ENCODE results near the gene AOAH.
"Not testable (repeated sequence)": the region's sequence is repeated elsewhere in the genome, so short reads cannot be mapped to it uniquely, and the experiment has no call there.

The AOAH gene

GRCh38 chr7:36474283-36475010 is 249.8 kb downstream of the AOAH start:
- Histone ChIP-seq H3K9me3 (no peaks in the 10 kb centered on the region), H3K27ac (no peak overlapping the region), H3K27me3 (no peaks in the 10 kb centered on the region), H3K4me1 (ENCODE audit: control insufficient read depth in 1 of 2, insufficient read depth in 1 of 2, low read depth in 1 of 2, low read length in 1 of 2) (no peaks in the 10 kb centered on the region), H3K36me3 (no peaks in the 10 kb centered on the region), H3K4me3 (ENCODE audit: low read depth in 1 of 2, low read length in 1 of 2) (no peak overlapping the region)
- TF ChIP-seq CTCF (IDR thresholded peaks at IDR 0.05) = no peak

- Histone ChIP-seq H3K27ac (no peak overlapping the region), H3K9me3 (no peaks in the 10 kb centered on the region), H3K27me3 (no peaks in the 10 kb centered on the region)
These were observed 250.6 kb downstream of the AOAH start for GRCh38 chr7:36473454-36474282.

GRCh38 chr7:36472141-36472729 is 252.1 kb downstream of the AOAH start:
- Histone ChIP-seq H3K4me1 (ENCODE audit: control insufficient read depth in 1 of 2, insufficient read depth in 1 of 2, low read depth in 1 of 2, low read length in 1 of 2) (no peaks in the 10 kb centered on the region), H3K4me3 (ENCODE audit: low read depth in 1 of 2, low read length in 1 of 2) (no peak overlapping the region), H3K27ac (no peak overlapping the region), H3K27me3 (no peaks in the 10 kb centered on the region), H3K9me3 (no peaks in the 10 kb centered on the region), H3K36me3 (no peaks in the 10 kb centered on the region)
- TF ChIP-seq CTCF (IDR thresholded peaks at IDR 0.05) = no peak

More at GRCh38 chr7:36473454-36474282, 250.6 kb downstream of the AOAH start:
- no peaks in the 10 kb centered on the region for H3K4me1 ChIP-seq (ENCODE audit: control insufficient read depth in 1 of 2, insufficient read depth in 1 of 2, low read depth in 1 of 2, low read length in 1 of 2)
- no peaks in the 10 kb centered on the region for H3K36me3 ChIP-seq
- peak; percentile 16 for TF ChIP-seq CTCF (IDR thresholded peaks at IDR 0.05)
- no peak overlapping the region for H3K4me3 ChIP-seq (ENCODE audit: low read depth in 1 of 2, low read length in 1 of 2)

GRCh38 chr7:36469236-36469635 is 255.1 kb downstream of the AOAH start:
- TF ChIP-seq CTCF (IDR thresholded peaks at IDR 0.05) = no peak
- no peaks in the 10 kb centered on the region for H3K36me3 ChIP-seq
- peaks cover 4% of the 10 kb centered on the region for H3K27me3 ChIP-seq
- no peaks in the 10 kb centered on the region for H3K4me1 ChIP-seq (ENCODE audit: control insufficient read depth in 1 of 2, insufficient read depth in 1 of 2, low read depth in 1 of 2, low read length in 1 of 2)
- H3K9me3 ChIP-seq = no peaks in the 10 kb centered on the region
- H3K4me3 ChIP-seq (ENCODE audit: low read depth in 1 of 2, low read length in 1 of 2) = no peak overlapping the region
- no peak overlapping the region for H3K27ac ChIP-seq

- Histone ChIP-seq H3K27me3 (peaks cover 6% of the 10 kb centered on the region), H3K9me3 (no peaks in the 10 kb centered on the region), H3K27ac (no peak overlapping the region), H3K4me3 (ENCODE audit: low read depth in 1 of 2, low read length in 1 of 2) (no peak overlapping the region), H3K4me1 (ENCODE audit: control insufficient read depth in 1 of 2, insufficient read depth in 1 of 2, low read depth in 1 of 2, low read length in 1 of 2) (no peaks in the 10 kb centered on the region), H3K36me3 (no peaks in the 10 kb centered on the region)
- no peak for TF ChIP-seq CTCF (IDR thresholded peaks at IDR 0.05)
These were observed 255.8 kb downstream of the AOAH start for GRCh38 chr7:36468370-36469101.

GRCh38 chr7:36466001-36466400 is 258.3 kb downstream of the AOAH start:
- H3K27me3 ChIP-seq; H3K4me1 ChIP-seq (ENCODE audit: control insufficient read depth in 1 of 2, insufficient read depth in 1 of 2, low read depth in 1 of 2, low read length in 1 of 2); H3K4me3 ChIP-seq (ENCODE audit: low read depth in 1 of 2, low read length in 1 of 2); H3K9me3 ChIP-seq; H3K36me3 ChIP-seq; H3K27ac ChIP-seq: not testable (repeated sequence)
